ENCODE results near the gene SV2A.
"Not testable (repeated sequence)": the region's sequence is repeated elsewhere in the genome, so short reads cannot be mapped to it uniquely, and the experiment has no call there.

The SV2A gene

DNA sequence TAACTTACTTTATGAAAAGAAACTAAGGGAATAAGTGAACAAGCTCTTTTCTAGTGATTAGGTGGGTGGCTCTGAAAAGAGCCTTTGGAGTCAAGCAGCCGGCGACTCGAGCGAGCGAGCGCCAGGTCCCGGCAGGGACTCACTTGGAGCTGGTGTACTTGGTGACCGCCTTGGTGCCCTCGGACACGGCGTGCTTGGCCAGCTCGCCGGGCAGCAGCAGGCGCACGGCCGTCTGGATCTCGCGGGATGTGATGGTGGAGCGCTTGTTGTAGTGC lies 31.6 kb downstream of the SV2A start:
- not testable (repeated sequence) for DNase-seq (ENCODE audit: low spot score)

DNA sequence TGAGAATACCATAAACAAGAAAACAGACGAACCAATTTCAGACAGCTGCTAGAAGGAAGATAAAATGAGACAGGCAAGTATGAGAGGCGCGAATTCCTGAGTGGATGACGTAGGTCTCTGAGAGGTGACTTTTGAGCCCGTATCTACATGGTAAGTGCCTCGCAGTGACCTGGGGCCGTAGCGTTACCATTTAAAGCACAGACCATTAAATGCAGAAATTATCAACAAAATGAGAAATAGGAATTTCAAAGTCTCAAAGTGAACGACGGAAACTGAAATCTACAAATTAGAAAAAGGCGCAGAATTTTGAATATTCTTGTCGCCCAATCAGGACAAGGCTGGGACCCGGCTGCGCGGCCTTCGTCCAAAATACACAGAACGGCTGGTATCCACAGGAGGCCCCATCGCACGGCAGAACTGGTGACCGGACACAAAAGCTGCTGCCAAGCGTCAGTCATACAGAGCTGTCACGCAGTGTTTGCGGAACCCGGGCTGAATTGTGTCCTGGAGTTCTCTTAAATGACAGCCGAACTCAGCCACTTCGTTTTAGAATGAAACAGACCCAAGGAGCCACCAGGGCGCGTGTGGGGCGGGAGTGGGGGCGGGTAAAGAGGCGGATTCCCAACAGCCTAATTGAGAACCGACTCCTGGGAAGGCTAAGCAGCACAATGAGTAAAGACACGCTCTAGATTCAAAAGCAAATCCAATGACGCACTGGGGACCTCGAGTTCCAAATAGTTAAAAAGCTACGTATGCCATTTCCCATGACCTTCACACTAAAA lies 32.1 kb downstream of the SV2A start:
- peak; percentile 76 for DNase-seq (ENCODE audit: low spot score)

DNA sequence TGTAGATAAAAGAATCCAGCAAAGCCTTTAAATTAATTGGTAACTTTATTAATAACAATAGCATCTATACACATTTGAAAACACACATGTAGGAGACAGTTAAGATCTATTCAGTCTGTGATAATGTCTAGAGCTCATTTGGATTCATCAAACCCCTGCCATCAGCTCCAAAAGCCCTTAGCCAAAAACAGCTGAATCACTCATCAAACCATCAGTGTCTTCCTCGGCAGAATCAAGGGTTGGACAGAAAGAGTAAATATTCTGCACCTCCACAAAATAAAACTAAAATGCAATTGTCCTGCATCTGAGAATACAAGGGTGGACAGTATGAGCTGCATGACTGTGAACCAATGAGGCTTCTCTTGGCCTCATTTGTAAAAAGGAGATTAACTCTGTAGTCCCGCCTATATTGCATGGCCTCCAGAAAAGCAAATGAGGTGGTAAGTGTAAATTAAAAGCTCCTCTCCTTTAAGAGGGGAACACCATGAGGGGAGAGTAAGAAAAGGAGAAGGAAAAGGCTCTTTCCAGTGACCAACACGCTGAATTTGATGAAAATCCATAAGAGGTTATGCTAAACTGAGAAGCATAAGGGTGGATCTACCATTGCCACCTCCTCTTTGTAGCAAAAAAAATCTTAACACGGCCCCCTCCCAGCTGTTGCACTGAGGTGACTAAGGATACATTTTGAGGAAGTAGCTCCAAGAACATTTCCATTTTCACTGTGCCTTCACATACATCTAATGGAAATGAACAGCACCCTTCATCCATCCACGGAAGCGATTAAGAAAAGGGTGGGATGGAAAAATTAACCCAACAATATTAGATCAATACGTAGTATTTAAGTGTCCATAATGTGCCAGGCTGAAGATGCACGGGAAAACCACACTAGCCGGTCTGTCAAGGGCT lies 33.0 kb downstream of the SV2A start:
- DNase-seq (ENCODE audit: low spot score), result peak; percentile 55

DNA sequence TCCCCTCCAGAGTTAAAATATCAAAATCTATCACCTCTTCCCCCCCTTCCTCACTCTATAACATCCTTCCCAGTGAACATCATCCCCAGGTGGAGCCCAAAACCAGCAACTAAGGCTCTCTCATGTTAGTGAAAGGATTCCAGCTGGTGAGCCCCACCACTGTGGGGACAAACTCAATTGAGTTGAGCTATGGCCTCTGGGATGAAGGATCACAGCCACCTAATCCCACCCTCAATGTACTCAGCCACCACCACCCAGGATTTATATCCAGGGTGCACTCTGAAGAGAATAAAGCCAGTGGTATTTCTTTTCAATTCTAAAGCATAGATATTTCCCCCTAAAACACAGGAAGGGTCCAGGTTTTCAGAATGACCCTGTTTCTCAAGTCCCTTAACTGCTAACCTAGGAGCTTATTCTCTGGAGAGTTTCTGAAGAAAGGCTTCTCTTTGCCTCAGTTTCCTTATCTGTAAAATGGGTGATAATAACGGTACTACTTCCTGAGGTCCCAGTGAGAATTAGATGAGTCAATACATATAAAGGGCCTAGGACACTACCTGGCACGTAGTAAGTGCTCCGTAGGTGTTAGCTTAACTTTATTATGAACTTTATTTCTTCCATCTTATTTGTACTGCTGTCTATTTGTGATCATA lies 33.9 kb downstream of the SV2A start:
- DNase-seq (ENCODE audit: low spot score), result no peak

DNA sequence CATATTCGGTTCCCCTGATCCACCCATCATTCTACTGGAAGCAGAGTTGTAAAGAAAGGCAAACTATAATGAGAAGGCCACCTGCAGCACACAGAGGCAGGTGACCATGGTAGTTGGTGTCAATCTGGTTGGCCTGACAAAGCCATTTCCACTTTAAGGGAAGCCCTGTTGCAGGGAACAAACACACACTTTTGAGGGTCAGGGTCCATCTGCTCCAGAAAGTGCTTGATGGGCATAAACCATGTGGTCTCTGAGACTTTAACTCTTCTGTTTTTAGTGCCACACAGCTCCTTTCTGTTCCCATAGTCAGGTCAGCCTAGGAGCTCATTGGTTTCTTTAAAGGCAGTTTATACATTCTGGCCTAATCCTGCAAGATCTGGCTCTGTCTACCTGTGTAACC lies 35.8 kb downstream of the SV2A start:
- DNase-seq (ENCODE audit: low spot score), result no peak

DNA sequence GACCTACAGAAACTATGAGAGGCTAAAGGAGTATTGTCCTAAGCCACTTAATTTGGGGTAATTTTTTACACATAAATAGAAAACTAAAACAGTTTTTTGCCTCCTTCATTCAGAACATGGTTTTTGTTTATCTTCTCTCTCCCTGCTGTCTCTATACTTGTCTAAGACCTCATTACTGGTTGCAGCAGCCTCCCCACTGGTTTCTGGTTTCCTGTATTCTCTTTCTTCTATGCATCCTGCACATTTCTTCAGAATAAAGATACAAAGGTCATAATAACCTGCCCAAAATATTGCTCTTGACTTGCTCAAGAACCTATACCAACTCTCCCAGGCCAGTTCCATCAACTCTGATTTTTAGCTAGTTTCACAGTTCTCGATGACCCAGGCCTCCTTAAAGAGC lies 38.1 kb downstream of the SV2A start:
- no peak for DNase-seq (ENCODE audit: low spot score)

DNA sequence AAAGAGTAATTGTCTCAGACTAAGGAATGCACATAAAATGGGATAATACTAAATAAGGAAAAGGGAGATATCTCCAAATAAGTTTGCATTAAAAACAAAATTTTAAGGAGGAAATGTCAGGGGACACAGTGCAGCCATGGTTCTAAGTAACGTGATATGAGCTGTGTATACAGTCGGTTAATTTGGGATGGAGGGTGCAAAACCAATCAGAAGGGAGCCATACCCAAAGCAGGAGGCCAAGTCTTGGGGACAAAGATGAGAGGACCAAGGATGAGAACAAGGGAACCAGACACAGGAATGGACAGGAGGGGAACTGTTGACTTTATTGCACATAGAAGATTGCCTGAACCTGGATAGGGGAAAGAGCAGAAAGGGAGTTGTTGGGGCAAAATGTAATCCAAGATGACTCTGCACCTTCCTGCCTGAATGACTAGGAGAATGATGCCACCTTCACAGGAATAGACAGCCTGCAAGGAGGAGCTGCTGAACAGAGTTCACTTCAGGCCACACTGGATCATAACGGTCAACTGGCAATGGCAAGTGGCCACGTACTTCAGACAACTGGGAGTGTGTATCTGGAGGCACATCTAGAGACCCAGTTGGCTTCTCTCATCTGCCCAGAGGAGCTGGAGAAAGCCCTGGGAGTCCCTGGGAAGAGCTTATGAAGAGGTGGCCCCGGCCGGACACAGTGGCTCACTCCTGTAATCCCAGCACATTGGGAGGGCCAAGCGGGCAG lies 40.3 kb downstream of the SV2A start:
- DNase-seq (ENCODE audit: low spot score), result no peak

DNA sequence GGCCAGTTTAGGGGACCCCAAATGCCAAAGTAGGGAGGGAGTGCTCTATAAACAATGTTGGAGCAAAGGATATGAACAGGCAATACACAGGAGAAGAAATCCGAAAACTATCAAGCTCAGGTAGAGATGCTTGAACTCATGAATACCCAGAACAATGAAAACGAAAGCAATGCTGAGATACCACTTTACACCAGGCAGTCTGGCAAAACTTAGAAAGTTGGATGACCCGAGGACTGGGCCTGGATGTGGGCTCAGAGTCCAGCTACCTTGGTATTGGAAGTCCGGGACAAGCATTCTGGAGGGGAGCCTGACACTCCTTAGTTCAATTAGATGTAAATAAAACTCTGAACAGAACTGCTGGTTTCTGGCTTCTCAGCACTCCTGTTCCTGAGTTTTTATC lies 44.6 kb downstream of the SV2A start:
- not testable (repeated sequence) for DNase-seq (ENCODE audit: low spot score)

DNA sequence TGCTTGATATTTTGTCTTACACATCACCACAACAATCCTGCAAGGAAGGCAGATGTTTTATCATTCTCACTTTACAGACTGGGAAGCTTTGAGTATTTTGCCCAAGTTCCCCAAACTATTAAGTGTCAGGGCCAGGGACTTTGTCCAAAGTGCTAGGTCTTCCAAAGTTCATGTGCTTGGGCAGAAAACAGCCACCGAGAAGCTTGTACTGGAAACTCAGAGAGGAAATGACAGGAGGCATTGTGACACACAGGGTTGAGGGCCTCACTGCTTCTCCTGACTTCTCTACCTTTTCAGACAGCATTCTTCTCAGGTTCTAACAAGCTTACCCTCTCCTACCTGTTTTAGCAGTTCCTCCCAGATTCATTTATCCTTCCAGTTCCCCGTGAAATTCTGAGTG lies 50.8 kb downstream of the SV2A start:
- DNase-seq (ENCODE audit: low spot score), result not testable (repeated sequence)

DNA sequence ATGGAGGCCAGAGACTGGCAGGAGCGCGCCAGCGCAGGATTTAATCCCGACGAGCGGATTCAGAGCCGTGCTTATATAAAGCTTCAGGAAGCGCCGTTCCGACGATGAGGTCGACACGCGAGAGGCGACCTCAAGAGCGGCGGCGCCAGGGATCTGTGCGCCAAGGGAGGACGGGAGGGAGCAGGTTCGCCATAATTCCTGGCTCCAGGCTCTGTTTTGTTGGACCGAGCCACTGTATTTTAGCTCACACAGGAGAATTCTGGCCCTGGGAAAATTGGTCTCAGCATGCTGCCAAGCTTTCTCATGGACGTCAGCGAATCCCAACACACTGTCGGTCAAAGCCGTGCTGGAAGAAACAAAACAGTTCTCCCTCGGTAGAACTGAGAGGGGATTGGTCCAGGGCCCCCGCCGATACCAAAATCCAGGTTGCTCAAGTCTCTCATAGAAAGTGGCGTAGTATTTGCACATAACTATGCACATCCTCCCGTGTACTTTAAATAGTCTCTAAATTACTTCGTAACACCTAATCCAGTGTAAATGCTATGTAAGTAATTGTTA lies 56.1 kb downstream of the SV2A start:
- not testable (repeated sequence) for DNase-seq (ENCODE audit: low spot score)

DNA sequence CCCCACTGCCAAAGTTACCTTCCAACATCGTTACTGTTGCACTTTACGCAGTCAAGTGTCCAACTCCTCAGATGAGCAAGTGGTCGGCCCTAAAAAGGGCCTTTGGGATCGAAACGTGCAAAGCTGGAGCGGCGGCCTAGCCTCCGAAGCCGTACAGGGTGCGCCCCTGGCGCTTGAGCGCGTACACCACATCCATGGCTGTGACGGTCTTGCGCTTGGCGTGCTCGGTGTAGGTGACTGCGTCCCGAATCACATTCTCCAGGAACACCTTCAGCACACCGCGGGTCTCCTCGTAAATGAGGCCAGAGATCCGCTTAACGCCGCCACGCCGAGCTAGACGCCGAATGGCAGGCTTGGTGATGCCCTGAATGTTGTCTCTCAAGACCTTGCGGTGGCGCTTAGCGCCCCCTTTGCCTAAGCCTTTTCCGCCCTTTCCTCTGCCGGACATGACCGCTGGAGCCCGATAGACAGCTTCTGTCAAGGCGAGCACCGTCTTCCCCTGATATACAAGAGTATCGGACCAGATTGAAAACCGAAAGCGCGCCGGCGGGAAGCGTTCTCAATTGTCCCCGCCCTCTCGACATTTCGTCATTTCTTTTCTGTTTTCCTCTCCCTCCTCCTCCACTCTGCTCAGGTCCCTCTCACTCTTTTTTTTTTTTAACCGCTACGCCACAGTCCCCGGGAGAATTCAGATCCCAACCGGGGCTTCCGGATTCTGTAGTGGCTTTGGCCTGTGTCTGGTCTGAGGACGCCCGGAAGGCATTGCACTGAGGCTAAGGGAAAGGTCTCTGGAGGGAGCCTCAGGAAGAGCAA lies 56.8 kb downstream of the SV2A start:
- not testable (repeated sequence) for DNase-seq (ENCODE audit: low spot score)

DNA sequence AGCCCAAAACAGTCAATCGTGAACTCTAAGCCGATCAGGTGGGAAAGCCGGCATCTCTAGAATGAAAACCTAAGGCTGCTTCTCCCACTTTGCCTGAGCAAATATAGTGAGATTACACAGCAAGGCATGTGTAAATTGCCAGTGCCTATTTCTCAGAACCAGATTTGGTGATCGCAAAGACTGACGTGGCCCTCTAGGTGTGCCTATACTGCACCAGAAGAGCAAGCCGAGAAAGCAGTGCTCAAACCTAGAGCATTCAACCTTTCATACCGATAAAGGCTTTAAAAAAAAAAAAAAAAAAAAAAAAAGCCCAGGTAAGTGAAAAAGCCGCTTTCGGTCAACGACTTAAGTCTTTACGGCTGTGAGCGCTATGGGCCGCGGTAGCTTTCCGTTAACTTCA lies 57.4 kb downstream of the SV2A start:
- DNase-seq (ENCODE audit: low spot score), result not testable (repeated sequence)
